WTC11 (cell line): ENCODE data around the gene VWA8. TPM values are rescaled to one million over a fixed set of nuclear protein-coding genes. Genes with fewer than 3 reads are reported as not detected.

Experiments
- ATAC-seq: fragments of 200-7000 bp; cut with Tn5 transposase; 2 replicates; pipeline ENCODE4 v1.10.0; 2021; ENCODE audit warnings: mild to moderate bottlenecking, moderate library complexity
- CTCF ChIA-PET: fragments of 300-600 bp; sonication (Branson Sonifier 250); formaldehyde crosslinking; loops from one replicate; lab custom pipeline; 2021; ENCODE audit warnings: antibody characterized with exemption; lab: Charles Lee
- POLR2A ChIA-PET: fragments of 350-600 bp; sonication (Branson Sonifier 250); formaldehyde crosslinking; loops from one replicate; lab custom pipeline; 2021; ENCODE audit warnings: antibody characterized with exemption; lab: Charles Lee
- DNase-seq: peaks from one replicate; pipeline ENCODE4 v3.0.0; 2021; ENCODE audit warnings: low spot score
- H3K27ac Mint-ChIP-seq: 2 replicates; pipeline ENCODE4 v1.8.0; 2021; ENCODE audit warnings: mixed read lengths
- H3K27me3 Mint-ChIP-seq: 2 replicates; pipeline ENCODE4 v1.8.0; 2021; ENCODE audit warnings: low read depth, mild to moderate bottlenecking, moderate library complexity, mixed read lengths
- H3K36me3 Mint-ChIP-seq: 2 replicates; pipeline ENCODE4 v1.8.0; 2021; ENCODE audit warnings: mixed read lengths
- H3K4me1 Mint-ChIP-seq: 2 replicates; pipeline ENCODE4 v1.8.0; 2022; ENCODE audit warnings: mixed read lengths
- H3K4me3 Mint-ChIP-seq: 2 replicates; pipeline ENCODE4 v1.8.0; 2021; ENCODE audit warnings: mild to moderate bottlenecking, moderate library complexity, mixed read lengths
- H3K9me3 Mint-ChIP-seq: 2 replicates; pipeline ENCODE4 v1.8.0; 2021; ENCODE audit warnings: mixed read lengths
- CREB1 ChIP-seq: sonication (generic); formaldehyde crosslinking; IDR thresholded peaks from 2 replicates; pipeline ENCODE4 v1.8.0; 2023; ENCODE audit warnings: mild to moderate bottlenecking, missing genetic modification reagents
- ELF4 ChIP-seq: sonication (generic); formaldehyde crosslinking; IDR thresholded peaks from 2 replicates; pipeline ENCODE4 v1.8.1; 2022; ENCODE audit warnings: low read depth, mild to moderate bottlenecking, moderate library complexity, missing genetic modification reagents
- ETV6 ChIP-seq: sonication (generic); formaldehyde crosslinking; IDR thresholded peaks from 2 replicates; pipeline ENCODE4 v1.8.1; 2022; ENCODE audit warnings: mild to moderate bottlenecking, missing genetic modification reagents
- GRHL2 ChIP-seq: fragments of 250-450 bp; sonication (Bioruptor Pico); IDR thresholded peaks from 2 replicates; pipeline ENCODE4 v1.8.0; 2022; ENCODE audit warnings: mild to moderate bottlenecking, moderate library complexity; ENCODE audit not compliant: insufficient replicate concordance, severe bottlenecking
- GTF2I ChIP-seq: fragments of 250-450 bp; sonication (Bioruptor Pico); conservative IDR thresholded peaks from 2 replicates; pipeline ENCODE4 v1.4.0; 2021; ENCODE audit warnings: mild to moderate bottlenecking
- HMGA2 ChIP-seq: fragments of 250-450 bp; sonication (Bioruptor Pico); IDR thresholded peaks from 2 replicates; pipeline ENCODE4 v1.4.0; 2021; ENCODE audit warnings: mild to moderate bottlenecking, moderate library complexity
- JAZF1 ChIP-seq: fragments of 250-450 bp; sonication (Bioruptor Pico); IDR thresholded peaks from 2 replicates; pipeline ENCODE4 v1.9.0; 2021; ENCODE audit warnings: moderate library complexity, mild to moderate bottlenecking, inconsistent platforms
- JUN ChIP-seq: sonication (generic); formaldehyde crosslinking; IDR thresholded peaks from 2 replicates; pipeline ENCODE4 v1.8.0; 2023; ENCODE audit warnings: mild to moderate bottlenecking, missing genetic modification reagents
- KAT7 ChIP-seq: sonication (generic); formaldehyde crosslinking; IDR thresholded peaks from 2 replicates; pipeline ENCODE4 v1.8.1; 2023; ENCODE audit warnings: missing genetic modification reagents, mild to moderate bottlenecking, borderline replicate concordance
- NFE2L1 ChIP-seq: sonication (generic); formaldehyde crosslinking; IDR thresholded peaks from 2 replicates; pipeline ENCODE4 v1.8.1; 2023; ENCODE audit warnings: missing genetic modification reagents
- NR1H2 ChIP-seq: sonication (generic); formaldehyde crosslinking; IDR thresholded peaks from 2 replicates; pipeline ENCODE4 v1.9.0; 2021; ENCODE audit warnings: mild to moderate bottlenecking, moderate library complexity, missing genetic modification reagents
- OVOL2 ChIP-seq: fragments of 250-450 bp; sonication (Bioruptor Pico); IDR thresholded peaks from 2 replicates; pipeline ENCODE4 v1.9.0; 2021; ENCODE audit warnings: mild to moderate bottlenecking, borderline replicate concordance
- PRRX2 ChIP-seq: fragments of 250-450 bp; sonication (Bioruptor Pico); IDR thresholded peaks from 2 replicates; pipeline ENCODE4 v1.8.0; 2021; ENCODE audit warnings: mild to moderate bottlenecking
- RORB ChIP-seq: fragments of 250-450 bp; sonication (Bioruptor Pico); IDR thresholded peaks from 2 replicates; pipeline ENCODE4 v1.9.0; 2021; ENCODE audit warnings: mild to moderate bottlenecking
- SMAD3 ChIP-seq: sonication (generic); formaldehyde crosslinking; IDR thresholded peaks from 2 replicates; pipeline ENCODE4 v1.8.0; 2022; ENCODE audit warnings: missing genetic modification reagents, mild to moderate bottlenecking, borderline replicate concordance
- TCF7 ChIP-seq: sonication (generic); formaldehyde crosslinking; IDR thresholded peaks from 2 replicates; pipeline ENCODE4 v1.8.0; 2022; ENCODE audit warnings: mild to moderate bottlenecking, low read depth, missing genetic modification reagents, moderate library complexity
- TEAD4 ChIP-seq: sonication (generic); formaldehyde crosslinking; IDR thresholded peaks from 2 replicates; pipeline ENCODE4 v1.8.0; 2022; ENCODE audit warnings: mild to moderate bottlenecking, missing genetic modification reagents
- TP53 ChIP-seq: sonication (generic); formaldehyde crosslinking; IDR thresholded peaks from 2 replicates; pipeline ENCODE4 v1.8.1; 2023; ENCODE audit warnings: mild to moderate bottlenecking, missing genetic modification reagents
- ZNF423 ChIP-seq: fragments of 250-450 bp; sonication (Bioruptor Pico); IDR thresholded peaks from 2 replicates; pipeline ENCODE4 v2.1.2; 2022; ENCODE audit warnings: mild to moderate bottlenecking, moderate library complexity
- total RNA-seq: library from RNA; stranded (reverse); gene quantifications from 3 replicates; pipeline ENCODE4 v1.2.3, GENCODE V29; 2021
- TF ChIP-seq, protein P1 (sequence below): fragments of 250-450 bp; sonication (Bioruptor Pico); IDR thresholded peaks from 2 replicates; pipeline ENCODE4 v1.9.0; 2021; ENCODE audit warnings: mild to moderate bottlenecking
- TF ChIP-seq, protein P2 (sequence below): sonication (generic); formaldehyde crosslinking; IDR thresholded peaks from 2 replicates; pipeline ENCODE4 v1.8.0; 2022; ENCODE audit warnings: mild to moderate bottlenecking, missing genetic modification reagents
- TF ChIP-seq, protein P3 (sequence below): sonication (generic); formaldehyde crosslinking; IDR thresholded peaks from 2 replicates; pipeline ENCODE4 v1.8.1; 2023; ENCODE audit warnings: mild to moderate bottlenecking, missing genetic modification reagents, borderline replicate concordance
- TF ChIP-seq, protein P4 (sequence below): sonication (generic); formaldehyde crosslinking; IDR thresholded peaks from 2 replicates; pipeline ENCODE4 v1.8.1; 2023; ENCODE audit warnings: mild to moderate bottlenecking, missing genetic modification reagents, moderate library complexity
- TF ChIP-seq, protein P5 (sequence below): fragments of 250-450 bp; sonication (Bioruptor Pico); IDR thresholded peaks from 2 replicates; pipeline ENCODE4 v1.9.0; 2021; ENCODE audit warnings: moderate library complexity, mild to moderate bottlenecking, inconsistent platforms, borderline replicate concordance
- TF ChIP-seq, protein P6 (sequence below): sonication (generic); formaldehyde crosslinking; IDR thresholded peaks from 2 replicates; pipeline ENCODE4 v1.8.1; 2022; ENCODE audit warnings: low read depth, missing genetic modification reagents, borderline replicate concordance

The VWA8 gene
- total RNA-seq, 1 experiment from 2014 or later = 19.9 TPM

DNA sequence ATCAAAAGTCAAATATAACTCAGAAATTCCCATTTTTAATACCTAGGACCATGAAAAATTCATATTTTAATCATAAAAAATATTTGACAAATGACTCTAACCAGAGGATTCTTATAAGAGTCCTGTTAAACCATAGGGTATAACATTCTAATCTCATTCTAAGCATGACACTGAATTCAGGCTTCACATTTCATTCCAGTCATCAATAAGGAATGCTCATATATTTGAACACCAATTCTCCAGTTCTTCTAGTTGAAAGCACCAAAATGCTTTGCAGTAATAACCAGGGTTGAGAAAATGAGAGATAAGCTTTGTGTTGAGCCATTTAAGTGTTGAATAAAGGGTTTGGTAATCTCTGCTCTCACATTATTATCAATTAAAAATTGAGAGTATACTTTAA is 147.5 kb downstream of the VWA8 start:
- TF ChIP-seq ETV6 (CRISPR knock-in tag) (no peak), NR1H2 (no peak), ELF4 (CRISPR knock-in tag) (no peak), TP53 (no peak), TEAD4 (no peak)
- TF ChIP-seq, protein P1, sequence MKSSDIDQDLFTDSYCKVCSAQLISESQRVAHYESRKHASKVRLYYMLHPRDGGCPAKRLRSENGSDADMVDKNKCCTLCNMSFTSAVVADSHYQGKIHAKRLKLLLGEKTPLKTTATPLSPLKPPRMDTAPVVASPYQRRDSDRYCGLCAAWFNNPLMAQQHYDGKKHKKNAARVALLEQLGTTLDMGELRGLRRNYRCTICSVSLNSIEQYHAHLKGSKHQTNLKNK (CRISPR knock-in tag) = no peak
- TF ChIP-seq, all 79 proteins: peak for 0
- H3K27me3 Mint-ChIP-seq = no peaks in the 10 kb centered on the region
- H3K36me3 Mint-ChIP-seq = peaks cover 29% of the 10 kb centered on the region
- no peak overlapping the region for H3K27ac Mint-ChIP-seq
- CTCF ChIA-PET = no interaction called here
- no peaks in the 10 kb centered on the region for H3K4me1 Mint-ChIP-seq
- ATAC-seq (no peak), DNase-seq (no peak)
- POLR2A ChIA-PET = no interaction called here
- no peak overlapping the region for H3K4me3 Mint-ChIP-seq
- peaks cover 15% of the 10 kb centered on the region for H3K9me3 Mint-ChIP-seq

DNA sequence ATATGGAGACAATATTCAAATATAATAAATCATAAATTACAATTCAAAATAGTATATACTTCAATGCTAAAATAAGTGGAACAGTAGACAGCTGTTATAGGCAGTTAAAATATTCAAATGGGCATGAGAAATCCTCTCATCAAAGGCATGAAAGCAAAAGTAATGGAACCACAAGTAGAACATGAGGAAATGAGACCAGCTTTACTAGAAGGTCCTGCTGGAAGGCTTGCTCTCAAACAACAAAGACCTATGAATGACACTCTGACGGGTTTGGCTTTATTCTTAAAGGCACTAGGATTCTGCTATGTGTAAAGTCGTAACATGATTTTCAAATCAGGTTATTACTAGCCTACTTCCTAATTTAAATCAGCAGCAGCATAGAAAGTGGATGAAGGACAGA is 148.1 kb downstream of the VWA8 start:
- TF ChIP-seq OVOL2 (CRISPR knock-in tag) = no peak
- no peak for TF ChIP-seq GTF2I
- TF ChIP-seq TCF7 = no peak
- no peak for TF ChIP-seq JAZF1 (CRISPR knock-in tag)
- no peak for TF ChIP-seq HMGA2 (CRISPR knock-in tag)
- TF ChIP-seq, protein P2, sequence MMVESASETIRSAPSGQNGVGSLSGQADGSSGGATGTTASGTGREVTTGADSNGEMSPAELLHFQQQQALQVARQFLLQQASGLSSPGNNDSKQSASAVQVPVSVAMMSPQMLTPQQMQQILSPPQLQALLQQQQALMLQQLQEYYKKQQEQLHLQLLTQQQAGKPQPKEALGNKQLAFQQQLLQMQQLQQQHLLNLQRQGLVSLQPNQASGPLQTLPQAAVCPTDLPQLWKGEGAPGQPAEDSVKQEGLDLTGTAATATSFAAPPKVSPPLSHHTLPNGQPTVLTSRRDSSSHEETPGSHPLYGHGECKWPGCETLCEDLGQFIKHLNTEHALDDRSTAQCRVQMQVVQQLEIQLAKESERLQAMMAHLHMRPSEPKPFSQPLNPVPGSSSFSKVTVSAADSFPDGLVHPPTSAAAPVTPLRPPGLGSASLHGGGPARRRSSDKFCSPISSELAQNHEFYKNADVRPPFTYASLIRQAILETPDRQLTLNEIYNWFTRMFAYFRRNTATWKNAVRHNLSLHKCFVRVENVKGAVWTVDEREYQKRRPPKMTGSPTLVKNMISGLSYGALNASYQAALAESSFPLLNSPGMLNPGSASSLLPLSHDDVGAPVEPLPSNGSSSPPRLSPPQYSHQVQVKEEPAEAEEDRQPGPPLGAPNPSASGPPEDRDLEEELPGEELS (CRISPR knock-in tag) = no peak
- TF ChIP-seq, protein P3, sequence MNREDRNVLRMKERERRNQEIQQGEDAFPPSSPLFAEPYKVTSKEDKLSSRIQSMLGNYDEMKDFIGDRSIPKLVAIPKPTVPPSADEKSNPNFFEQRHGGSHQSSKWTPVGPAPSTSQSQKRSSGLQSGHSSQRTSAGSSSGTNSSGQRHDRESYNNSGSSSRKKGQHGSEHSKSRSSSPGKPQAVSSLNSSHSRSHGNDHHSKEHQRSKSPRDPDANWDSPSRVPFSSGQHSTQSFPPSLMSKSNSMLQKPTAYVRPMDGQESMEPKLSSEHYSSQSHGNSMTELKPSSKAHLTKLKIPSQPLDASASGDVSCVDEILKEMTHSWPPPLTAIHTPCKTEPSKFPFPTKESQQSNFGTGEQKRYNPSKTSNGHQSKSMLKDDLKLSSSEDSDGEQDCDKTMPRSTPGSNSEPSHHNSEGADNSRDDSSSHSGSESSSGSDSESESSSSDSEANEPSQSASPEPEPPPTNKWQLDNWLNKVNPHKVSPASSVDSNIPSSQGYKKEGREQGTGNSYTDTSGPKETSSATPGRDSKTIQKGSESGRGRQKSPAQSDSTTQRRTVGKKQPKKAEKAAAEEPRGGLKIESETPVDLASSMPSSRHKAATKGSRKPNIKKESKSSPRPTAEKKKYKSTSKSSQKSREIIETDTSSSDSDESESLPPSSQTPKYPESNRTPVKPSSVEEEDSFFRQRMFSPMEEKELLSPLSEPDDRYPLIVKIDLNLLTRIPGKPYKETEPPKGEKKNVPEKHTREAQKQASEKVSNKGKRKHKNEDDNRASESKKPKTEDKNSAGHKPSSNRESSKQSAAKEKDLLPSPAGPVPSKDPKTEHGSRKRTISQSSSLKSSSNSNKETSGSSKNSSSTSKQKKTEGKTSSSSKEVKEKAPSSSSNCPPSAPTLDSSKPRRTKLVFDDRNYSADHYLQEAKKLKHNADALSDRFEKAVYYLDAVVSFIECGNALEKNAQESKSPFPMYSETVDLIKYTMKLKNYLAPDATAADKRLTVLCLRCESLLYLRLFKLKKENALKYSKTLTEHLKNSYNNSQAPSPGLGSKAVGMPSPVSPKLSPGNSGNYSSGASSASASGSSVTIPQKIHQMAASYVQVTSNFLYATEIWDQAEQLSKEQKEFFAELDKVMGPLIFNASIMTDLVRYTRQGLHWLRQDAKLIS = no peak
- no peak for TF ChIP-seq NFE2L1
- no peak for TF ChIP-seq JUN (CRISPR knock-in tag)
- peaks cover 29% of the 10 kb centered on the region for H3K36me3 Mint-ChIP-seq
- POLR2A ChIA-PET = no interaction called here
- CTCF ChIA-PET = no interaction called here
- H3K27me3 Mint-ChIP-seq = no peaks in the 10 kb centered on the region
- ATAC-seq (no peak), DNase-seq (no peak)
- no peaks in the 10 kb centered on the region for H3K4me1 Mint-ChIP-seq
- H3K9me3 Mint-ChIP-seq = peaks cover 15% of the 10 kb centered on the region
- no peak overlapping the region for H3K27ac Mint-ChIP-seq
- H3K4me3 Mint-ChIP-seq = no peak overlapping the region

DNA sequence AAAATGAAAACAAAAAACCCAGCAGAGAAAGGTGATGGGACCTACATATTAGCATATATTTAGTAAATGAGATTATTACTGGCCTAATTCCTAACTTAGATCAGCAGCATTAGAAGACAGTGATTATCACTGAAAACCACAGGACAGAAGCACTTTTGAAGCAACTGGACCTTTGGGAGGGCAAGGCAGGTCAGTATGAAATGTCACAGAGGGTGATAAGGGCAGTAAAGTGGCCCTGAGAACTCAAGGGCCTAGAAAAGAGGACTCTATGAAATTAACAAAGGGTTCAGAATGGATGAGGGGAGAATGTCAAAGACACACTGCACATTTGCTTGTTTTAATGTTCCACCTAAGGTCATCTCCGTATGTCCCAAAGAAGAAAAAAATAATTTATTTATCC is 148.7 kb downstream of the VWA8 start:
- ATAC-seq = no peak
- TF ChIP-seq, protein P4, sequence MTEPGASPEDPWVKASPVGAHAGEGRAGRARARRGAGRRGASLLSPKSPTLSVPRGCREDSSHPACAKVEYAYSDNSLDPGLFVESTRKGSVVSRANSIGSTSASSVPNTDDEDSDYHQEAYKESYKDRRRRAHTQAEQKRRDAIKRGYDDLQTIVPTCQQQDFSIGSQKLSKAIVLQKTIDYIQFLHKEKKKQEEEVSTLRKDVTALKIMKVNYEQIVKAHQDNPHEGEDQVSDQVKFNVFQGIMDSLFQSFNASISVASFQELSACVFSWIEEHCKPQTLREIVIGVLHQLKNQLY (CRISPR knock-in tag) = no peak
- TF ChIP-seq KAT7 (no peak), PRRX2 (CRISPR knock-in tag) (no peak), GRHL2 (CRISPR knock-in tag) (no peak), RORB (no peak), ZNF423 (CRISPR knock-in tag) (no peak), ELF4 (CRISPR knock-in tag) (no peak), SMAD3 (no peak), CREB1 (CRISPR knock-in tag) (no peak), GTF2I (no peak)
- TF ChIP-seq, protein P5, sequence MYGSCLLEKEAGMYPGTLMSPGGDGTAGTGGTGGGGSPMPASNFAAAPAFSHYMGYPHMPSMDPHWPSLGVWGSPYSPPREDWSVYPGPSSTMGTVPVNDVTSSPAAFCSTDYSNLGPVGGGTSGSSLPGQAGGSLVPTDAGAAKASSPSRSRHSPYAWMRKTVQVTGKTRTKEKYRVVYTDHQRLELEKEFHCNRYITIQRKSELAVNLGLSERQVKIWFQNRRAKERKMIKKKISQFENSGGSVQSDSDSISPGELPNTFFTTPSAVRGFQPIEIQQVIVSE (CRISPR knock-in tag) = no peak
- TF ChIP-seq, protein P6, sequence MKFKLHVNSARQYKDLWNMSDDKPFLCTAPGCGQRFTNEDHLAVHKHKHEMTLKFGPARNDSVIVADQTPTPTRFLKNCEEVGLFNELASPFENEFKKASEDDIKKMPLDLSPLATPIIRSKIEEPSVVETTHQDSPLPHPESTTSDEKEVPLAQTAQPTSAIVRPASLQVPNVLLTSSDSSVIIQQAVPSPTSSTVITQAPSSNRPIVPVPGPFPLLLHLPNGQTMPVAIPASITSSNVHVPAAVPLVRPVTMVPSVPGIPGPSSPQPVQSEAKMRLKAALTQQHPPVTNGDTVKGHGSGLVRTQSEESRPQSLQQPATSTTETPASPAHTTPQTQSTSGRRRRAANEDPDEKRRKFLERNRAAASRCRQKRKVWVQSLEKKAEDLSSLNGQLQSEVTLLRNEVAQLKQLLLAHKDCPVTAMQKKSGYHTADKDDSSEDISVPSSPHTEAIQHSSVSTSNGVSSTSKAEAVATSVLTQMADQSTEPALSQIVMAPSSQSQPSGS (CRISPR knock-in tag) = no peak

More for the DNA sequence above, 148.7 kb downstream of the VWA8 start:
- H3K27me3 Mint-ChIP-seq = no peaks in the 10 kb centered on the region
- H3K4me1 Mint-ChIP-seq = no peaks in the 10 kb centered on the region
- POLR2A ChIA-PET = no interaction called here
- CTCF ChIA-PET = no interaction called here
- no peak for DNase-seq
- no peak overlapping the region for H3K4me3 Mint-ChIP-seq
- H3K9me3 Mint-ChIP-seq = peaks cover 15% of the 10 kb centered on the region
- H3K36me3 Mint-ChIP-seq = peaks cover 29% of the 10 kb centered on the region
- no peak overlapping the region for H3K27ac Mint-ChIP-seq
